Hematopoietic multipotent progenitor cell (in vitro differentiated cells): ENCODE data around the gene FANCG. TPM values are rescaled to one million over a fixed set of nuclear protein-coding genes. Genes with fewer than 3 reads are reported as not detected.

ENCODE experiments used
- DNase-seq, 3 donors: peaks; one replicate each; pipeline ENCODE4 v3.0.0-alpha.2; 2011 to 2015; ENCODE audit warnings: low read depth in 2 of 3, low spot score in 2 of 3
- small RNA-seq: library from RNA; depleted of rRNA; stranded (forward); fragments of <200 nt; gene quantifications from one replicate; pipeline ENCODE3, GENCODE V24; 2012
- total RNA-seq: library from RNA; depleted of rRNA; stranded (reverse); fragments of >200 nt; gene quantifications from one replicate; pipeline ENCODE4 v1.2.3, GENCODE V29; 2012

Gene FANCG
- total RNA-seq, 1 donor: 21.3 TPM

DNA sequence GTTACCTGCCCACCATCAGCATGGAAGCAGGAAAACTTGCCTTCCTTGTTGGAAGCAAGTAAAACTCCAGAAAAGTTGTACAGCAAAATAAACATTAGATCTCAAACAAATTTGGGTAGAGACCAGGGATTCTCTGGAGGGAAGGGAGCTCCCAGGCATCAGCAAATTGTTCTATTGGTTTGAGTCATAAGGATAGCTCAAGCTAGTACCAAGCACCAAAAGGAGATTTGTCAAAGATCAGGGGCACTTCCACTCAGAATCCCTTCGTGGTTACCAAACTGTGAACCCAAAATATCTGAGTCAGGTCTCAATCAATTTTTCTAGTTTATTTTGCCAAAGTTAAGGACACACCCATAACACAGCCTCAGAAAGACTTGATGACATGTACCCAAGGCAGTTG is 52.4 kb downstream of the FANCG start:
- DNase-seq: no peak

DNA sequence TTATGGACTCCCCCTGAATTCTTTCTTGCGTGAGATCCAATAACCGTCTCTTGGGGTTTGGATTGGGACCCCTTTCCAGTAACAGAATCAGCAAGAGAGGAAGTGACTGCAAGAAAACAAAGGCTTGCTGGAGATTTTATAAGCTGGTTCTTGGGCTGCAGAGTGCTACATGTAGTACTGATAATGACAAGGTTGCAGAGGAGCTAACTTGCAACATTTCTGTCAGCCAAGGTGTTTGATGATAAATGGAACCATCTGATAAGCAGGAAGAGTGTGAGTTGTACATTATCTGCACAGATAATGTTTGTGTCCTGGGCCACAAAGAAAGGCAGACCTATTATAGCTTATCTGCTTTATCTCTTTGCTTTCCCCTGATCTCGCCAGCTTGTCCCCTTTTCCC is 53.1 kb downstream of the FANCG start:
- peak in 1 of 3 donors; percentile 4 for DNase-seq

Small RNAs within 50 kb of the gene (small RNA-seq; reads per million reads assigned to genes)
- gene RN7SL338P: not detected

Other genes with a start within 250 kb of the FANCG start
- gene PHF24, start 121.7 kb downstream of the FANCG start, total RNA-seq: under 0.01 TPM
- 3.0 TPM for gene DNAJB5, start 90.2 kb downstream of the FANCG start, total RNA-seq
- gene VCP, start 7.3 kb downstream of the FANCG start, total RNA-seq: 417 TPM
- 27.7 TPM for gene PIGO, start 16.6 kb upstream of the FANCG start, total RNA-seq
- 153 TPM for gene STOML2, start 23.2 kb upstream of the FANCG start, total RNA-seq
- 23.2 TPM for gene ATOSB, start 35.9 kb upstream of the FANCG start, total RNA-seq
- 6.2 TPM for gene UNC13B, start 82.1 kb upstream of the FANCG start, total RNA-seq